ENCODE measurements around the gene RING1. TPM values are rescaled to one million over a fixed set of nuclear protein-coding genes. Genes with fewer than 3 reads are reported as not detected.

The RING1 gene
- total RNA-seq, 5 donors from 2014 or later (not counting 1 experiment from before 2014, with no cell fraction given) = 37.7 to 43.8 (median 42.6) TPM

- Mint-ChIP-seq H3K4me1 (peaks cover 0 to 3% (median 0%) of the 10 kb centered on the region in 3 donors), H3K27ac (no peak overlapping the region), H3K9me3 (no peaks in the 10 kb centered on the region), H3K4me3 (no peak overlapping the region), H3K27me3 (peaks cover 5 to 10% of the 10 kb centered on the region in 2 donors), H3K36me3 (no peaks in the 10 kb centered on the region)
- CTCF ChIA-PET = no interaction called here
- DNase-seq (no peak), ATAC-seq (replicated peaks in 1 of 4) (no peak)
- H3K4me3 ChIP-seq (ENCODE audit: control insufficient read depth in 1 of 2, extremely low read depth in 1 of 2, low read length in 1 of 2) = no peak overlapping the region
- POLR2A ChIA-PET = no interaction called here
- H3K27ac ChIP-seq (ENCODE audit: low read length) = no peak overlapping the region
- H3K4me1 ChIP-seq (ENCODE audit: control insufficient read depth in 1 of 2, extremely low read depth in 1 of 2, insufficient read depth in 2 of 2, low read length in 2 of 2) = no peaks in the 10 kb centered on the region
- H3K27me3 ChIP-seq (replicated peaks in 1 of 2; ENCODE audit: control insufficient read depth in 2 of 2, extremely low read depth in 1 of 2, insufficient read depth in 2 of 2, low read length in 1 of 2) = peaks cover 0 to 51% of the 10 kb centered on the region in 2 experiments
- H3K9me3 ChIP-seq = no peaks in the 10 kb centered on the region
- WGBS (ENCODE audit: insufficient coverage) = 45% methylated on average over 3 of the region's 6 CpGs
- H3K36me3 ChIP-seq (ENCODE audit: control insufficient read depth in 2 of 2, extremely low read depth in 1 of 2, insufficient read depth in 1 of 2, low read length in 1 of 2) = no peaks in the 10 kb centered on the region
These were observed 40.1 kb upstream of the RING1 start for GRCh38 chr6:33168284-33168601.

GRCh38 chr6:33168639-33169038, 39.7 kb upstream of the RING1 start:
- Mint-ChIP-seq H3K4me1 (peaks cover 0 to 3% (median 0%) of the 10 kb centered on the region in 3 donors), H3K27ac (no peak overlapping the region), H3K4me3 (no peak overlapping the region), H3K36me3 (no peaks in the 10 kb centered on the region), H3K27me3 (peaks cover 5 to 9% of the 10 kb centered on the region in 2 donors), H3K9me3 (no peaks in the 10 kb centered on the region)
- WGBS (ENCODE audit: insufficient coverage) = 67% methylated on average over 1 of the region's 5 CpGs
- ChIA-PET CTCF (interaction anchor here in 1 of 2 donors (0.6 kb wide), 1 partner anchor 96 kb away, joined by 3 read pairs; no protein-coding TSS in a partner anchor), POLR2A (no interaction called here)
- Histone ChIP-seq H3K4me1 (ENCODE audit: control insufficient read depth in 1 of 2, extremely low read depth in 1 of 2, insufficient read depth in 2 of 2, low read length in 2 of 2) (no peaks in the 10 kb centered on the region), H3K27me3 (replicated peaks in 1 of 2; ENCODE audit: control insufficient read depth in 2 of 2, extremely low read depth in 1 of 2, insufficient read depth in 2 of 2, low read length in 1 of 2) (peaks cover 0 to 50% of the 10 kb centered on the region in 2 experiments), H3K4me3 (ENCODE audit: control insufficient read depth in 1 of 2, extremely low read depth in 1 of 2, low read length in 1 of 2) (no peak overlapping the region), H3K36me3 (ENCODE audit: control insufficient read depth in 2 of 2, extremely low read depth in 1 of 2, insufficient read depth in 1 of 2, low read length in 1 of 2) (no peaks in the 10 kb centered on the region), H3K27ac (ENCODE audit: low read length) (no peak overlapping the region), H3K9me3 (no peaks in the 10 kb centered on the region)
- no peak for DNase-seq
- no peak for ATAC-seq (replicated peaks in 1 of 4)

DNA sequence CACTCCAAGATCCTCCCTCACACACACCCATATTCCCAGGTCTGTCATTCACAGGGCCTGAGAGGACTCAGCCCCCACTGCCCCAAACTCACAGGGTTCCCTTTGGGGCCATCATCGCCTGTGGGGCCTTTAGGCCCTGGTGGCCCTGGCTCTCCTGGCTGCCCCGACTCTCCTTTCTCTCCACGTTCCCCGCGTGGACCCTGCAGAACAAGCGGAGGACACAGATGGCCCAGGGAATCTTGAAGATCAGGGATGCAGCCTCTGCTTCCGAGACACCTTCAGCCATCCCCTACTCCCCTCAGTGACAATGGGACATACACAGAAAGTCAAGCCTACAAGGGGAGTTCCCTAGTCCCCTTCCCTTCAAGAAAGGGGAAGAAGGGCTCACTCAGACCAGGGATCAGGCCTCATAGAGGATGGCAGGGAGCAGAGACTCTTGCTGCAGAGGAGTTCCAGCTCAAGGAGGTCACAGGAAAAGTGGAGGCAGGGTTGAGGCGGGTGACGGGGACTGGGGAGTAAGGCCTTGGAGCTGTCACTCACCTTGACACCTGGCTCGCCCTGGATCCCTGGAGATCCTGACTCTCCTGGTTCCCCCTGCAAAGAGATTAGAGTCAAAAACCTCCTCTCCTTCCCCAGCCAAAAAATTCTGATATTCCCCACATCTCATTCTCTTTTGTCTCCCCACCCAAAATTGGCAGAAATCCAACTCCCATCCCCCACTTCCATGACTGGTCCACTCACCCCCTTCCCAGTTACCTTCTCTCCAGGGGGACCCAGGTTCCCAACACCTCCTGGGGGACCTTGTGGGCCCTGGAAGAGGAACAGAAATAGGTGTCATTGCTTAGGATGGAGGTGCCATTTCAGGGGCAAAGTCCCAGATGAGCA, 38.8 kb upstream of the RING1 start:
- no peaks in the 10 kb centered on the region for H3K9me3 ChIP-seq
- no peak for ATAC-seq (replicated peaks in 1 of 4)
- H3K27ac ChIP-seq (ENCODE audit: low read length) = no peak overlapping the region
- Mint-ChIP-seq H3K9me3 (no peaks in the 10 kb centered on the region), H3K27ac (no peak overlapping the region), H3K4me3 (no peak overlapping the region), H3K36me3 (no peaks in the 10 kb centered on the region), H3K27me3 (no peaks in the 10 kb centered on the region), H3K4me1 (peaks cover 0 to 3% (median 0%) of the 10 kb centered on the region in 3 donors)
- no peaks in the 10 kb centered on the region for H3K36me3 ChIP-seq (ENCODE audit: control insufficient read depth in 2 of 2, extremely low read depth in 1 of 2, insufficient read depth in 1 of 2, low read length in 1 of 2)
- POLR2A ChIA-PET = no interaction called here
- peaks cover 0 to 50% of the 10 kb centered on the region in 2 experiments for H3K27me3 ChIP-seq (replicated peaks in 1 of 2; ENCODE audit: control insufficient read depth in 2 of 2, extremely low read depth in 1 of 2, insufficient read depth in 2 of 2, low read length in 1 of 2)
- WGBS (ENCODE audit: insufficient coverage) = 92% methylated on average over 2 of the region's 10 CpGs
- CTCF ChIA-PET = interaction anchor here in 1 of 2 donors (0.6 kb wide), 1 partner anchor 95 kb away, joined by 3 read pairs; no protein-coding TSS in a partner anchor
- no peaks in the 10 kb centered on the region for H3K4me1 ChIP-seq (ENCODE audit: control insufficient read depth in 1 of 2, extremely low read depth in 1 of 2, insufficient read depth in 2 of 2, low read length in 2 of 2)
- no peak for DNase-seq
- H3K4me3 ChIP-seq (ENCODE audit: control insufficient read depth in 1 of 2, extremely low read depth in 1 of 2, low read length in 1 of 2) = no peak overlapping the region

- Mint-ChIP-seq H3K27me3 (peaks cover 0 to 6% of the 10 kb centered on the region in 2 donors), H3K4me1 (peaks cover 0 to 3% (median 0%) of the 10 kb centered on the region in 3 donors), H3K4me3 (no peak overlapping the region), H3K36me3 (no peaks in the 10 kb centered on the region), H3K9me3 (no peaks in the 10 kb centered on the region), H3K27ac (no peak overlapping the region)
- Histone ChIP-seq H3K27me3 (replicated peaks in 1 of 2; ENCODE audit: control insufficient read depth in 2 of 2, extremely low read depth in 1 of 2, insufficient read depth in 2 of 2, low read length in 1 of 2) (peaks cover 0 to 57% of the 10 kb centered on the region in 2 experiments), H3K27ac (ENCODE audit: low read length) (no peak overlapping the region), H3K36me3 (ENCODE audit: control insufficient read depth in 2 of 2, extremely low read depth in 1 of 2, insufficient read depth in 1 of 2, low read length in 1 of 2) (no peaks in the 10 kb centered on the region), H3K4me3 (ENCODE audit: control insufficient read depth in 1 of 2, extremely low read depth in 1 of 2, low read length in 1 of 2) (no peak overlapping the region), H3K4me1 (ENCODE audit: control insufficient read depth in 1 of 2, extremely low read depth in 1 of 2, insufficient read depth in 2 of 2, low read length in 2 of 2) (no peaks in the 10 kb centered on the region), H3K9me3 (no peaks in the 10 kb centered on the region)
- CTCF ChIA-PET = no interaction called here
- ATAC-seq (replicated peaks in 1 of 4) (no peak), DNase-seq (no peak)
- POLR2A ChIA-PET = no interaction called here
- 83% methylated on average over 7 of the region's 9 CpGs for WGBS (ENCODE audit: insufficient coverage)
These were observed 37.9 kb upstream of the RING1 start for GRCh38 chr6:33170176-33171015.

DNA sequence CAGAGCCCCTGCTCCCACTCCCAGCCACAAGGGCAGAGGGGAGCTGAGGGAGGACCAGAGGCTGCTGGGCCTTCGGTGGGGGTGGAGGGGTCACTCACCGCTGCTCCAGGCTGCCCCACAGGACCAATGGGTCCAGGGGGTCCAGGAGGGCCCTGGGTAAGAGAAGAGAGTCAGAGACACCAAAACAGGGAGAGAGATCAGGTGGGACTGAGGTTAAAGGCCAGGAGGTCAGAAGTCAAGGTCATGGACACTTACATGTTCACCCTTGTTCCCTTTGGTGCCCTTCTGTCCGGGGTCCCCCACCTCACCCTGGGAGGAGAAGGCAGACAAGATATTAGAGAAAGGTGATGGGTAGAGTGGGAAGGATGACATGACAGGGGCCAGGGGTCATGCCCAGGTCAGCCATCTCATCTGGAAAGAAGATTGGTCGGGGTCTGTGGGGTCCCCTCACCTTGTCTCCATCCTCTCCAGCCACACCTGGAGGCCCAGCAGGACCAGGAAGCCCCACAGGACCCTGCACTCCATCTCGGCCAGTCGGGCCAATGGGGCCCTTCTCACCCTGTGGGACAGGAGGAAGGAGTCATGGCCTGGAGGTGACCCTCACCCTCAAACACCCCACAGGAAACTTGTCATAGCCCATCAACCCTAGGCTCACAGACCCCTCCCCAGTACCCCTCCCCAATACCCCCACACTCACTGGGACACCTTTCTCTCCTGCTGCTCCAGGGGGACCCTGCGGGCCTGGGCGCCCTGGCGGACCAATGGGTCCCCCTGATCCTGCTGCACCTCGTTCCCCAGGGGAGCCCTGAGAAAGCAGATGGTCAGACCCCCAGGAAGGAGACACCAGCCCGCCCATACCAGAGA, 37.1 kb upstream of the RING1 start:
- Mint-ChIP-seq H3K4me3 (no peak overlapping the region), H3K36me3 (no peaks in the 10 kb centered on the region), H3K4me1 (peaks cover 0 to 3% (median 0%) of the 10 kb centered on the region in 3 donors), H3K9me3 (no peaks in the 10 kb centered on the region), H3K27me3 (peaks cover 3 to 14% of the 10 kb centered on the region in 2 donors), H3K27ac (no peak overlapping the region)
- DNase-seq (no peak), ATAC-seq (replicated peaks in 1 of 4) (no peak)
- WGBS (ENCODE audit: insufficient coverage) = 85% methylated on average over 6 of the region's 11 CpGs
- Histone ChIP-seq H3K27me3 (replicated peaks in 1 of 2; ENCODE audit: control insufficient read depth in 2 of 2, extremely low read depth in 1 of 2, insufficient read depth in 2 of 2, low read length in 1 of 2) (peaks cover 0 to 57% of the 10 kb centered on the region in 2 experiments), H3K9me3 (no peaks in the 10 kb centered on the region), H3K36me3 (ENCODE audit: control insufficient read depth in 2 of 2, extremely low read depth in 1 of 2, insufficient read depth in 1 of 2, low read length in 1 of 2) (no peaks in the 10 kb centered on the region), H3K27ac (ENCODE audit: low read length) (no peak overlapping the region), H3K4me3 (ENCODE audit: control insufficient read depth in 1 of 2, extremely low read depth in 1 of 2, low read length in 1 of 2) (no peak overlapping the region), H3K4me1 (ENCODE audit: control insufficient read depth in 1 of 2, extremely low read depth in 1 of 2, insufficient read depth in 2 of 2, low read length in 2 of 2) (no peaks in the 10 kb centered on the region)
- POLR2A ChIA-PET = no interaction called here
- CTCF ChIA-PET = no interaction called here
